K562 (cell line): Measurements from ENCODE around the gene ZDHHC8. TPM values are rescaled to one million over a fixed set of nuclear protein-coding genes. Genes with fewer than 3 reads are reported as not detected.

Experiments
- ARID2 ChIP-seq: fragments of 450-650 bp; IDR thresholded peaks from 2 replicates; pipeline ENCODE4 v1.6.1; 2017; ENCODE audit warnings: antibody characterized with exemption, mild to moderate bottlenecking
- ARNT ChIP-seq, 2 experiments: fragments of 450-650 bp; IDR thresholded peaks; 2 replicates each; pipeline ENCODE4 v1.6.1; 2016; ENCODE audit warnings: mild to moderate bottlenecking in 1 of 2
- E2F1 ChIP-seq: sonication (generic); formaldehyde crosslinking; IDR thresholded peaks from 2 replicates; pipeline ENCODE4 v1.8.1; 2023; ENCODE audit warnings: mild to moderate bottlenecking, missing genetic modification reagents, moderate library complexity
- EP400 ChIP-seq: fragments of 450-650 bp; IDR thresholded peaks from 2 replicates; pipeline ENCODE4 v1.6.1; 2017; ENCODE audit warnings: antibody characterized with exemption, mild to moderate bottlenecking, moderate library complexity
- GTF2A2 ChIP-seq: IDR thresholded peaks from 2 replicates; pipeline ENCODE4 v1.6.1; 2016; ENCODE audit warnings: mild to moderate bottlenecking, missing genetic modification characterization, missing compliant biosample characterization
- HLTF ChIP-seq: fragments of 450-650 bp; IDR thresholded peaks from 2 replicates; pipeline ENCODE4 v1.6.1; 2016
- ILK ChIP-seq: fragments of 450-650 bp; IDR thresholded peaks from 2 replicates; pipeline ENCODE4 v1.6.1; 2016; ENCODE audit warnings: missing genetic modification characterization, low read depth, mild to moderate bottlenecking, missing compliant biosample characterization, moderate library complexity, borderline replicate concordance
- MTA3 ChIP-seq: fragments of 450-650 bp; formaldehyde crosslinking; IDR thresholded peaks from 2 replicates; pipeline ENCODE4 v1.6.1; 2017; ENCODE audit warnings: mild to moderate bottlenecking, borderline replicate concordance
- NCOA1 ChIP-seq: fragments of 450-650 bp; IDR thresholded peaks from 2 replicates; pipeline ENCODE4 v1.6.1; 2016; ENCODE audit warnings: low read depth
- NFE2L1 ChIP-seq: fragments of 450-650 bp; IDR thresholded peaks from 2 replicates; pipeline ENCODE4 v1.6.1; 2016; ENCODE audit warnings: missing genetic modification characterization, low read depth, mild to moderate bottlenecking, missing compliant biosample characterization, moderate library complexity, borderline replicate concordance
- NKRF ChIP-seq: fragments of 450-650 bp; IDR thresholded peaks from 2 replicates; pipeline ENCODE4 v1.6.1; 2016; ENCODE audit warnings: borderline replicate concordance
- POU5F1 ChIP-seq: fragments of 150-350 bp; IDR thresholded peaks from 2 replicates; pipeline ENCODE4 v1.6.1; 2014; ENCODE audit warnings: borderline replicate concordance, low read length, low read depth, mild to moderate bottlenecking; ENCODE audit not compliant: partially characterized antibody
- TFAP4 ChIP-seq: sonication (generic); formaldehyde crosslinking; IDR thresholded peaks from 2 replicates; pipeline ENCODE4 v1.8.0; 2022; ENCODE audit warnings: missing genetic modification reagents, mild to moderate bottlenecking, moderate library complexity, borderline replicate concordance
- ZNF436 ChIP-seq: fragments of 250-450, 450-650 bp; sonication (Bioruptor Pico); formaldehyde crosslinking; IDR thresholded peaks from 2 replicates; pipeline ENCODE4 v1.7.0; 2020; ENCODE audit warnings: mild to moderate bottlenecking
- ZNF507 ChIP-seq: conservative IDR thresholded peaks from 2 replicates; pipeline ENCODE4 v1.6.1; 2017; ENCODE audit warnings: missing genetic modification characterization, missing compliant biosample characterization
- polyA plus RNA-seq, 8 experiments: library from polyadenylated mRNA; depleted of rRNA in 4 of 8; stranded (reverse) in 5 of 8; unstranded in 3 of 8; fragments of >200 nt; fragmentation: Nextera tagmentation in 2 of 8; fragmentation: Illumina TruSeq in 1 of 8; extraction: Ambion mirVana in 2 of 8; extraction: Trizol in 1 of 8; gene quantifications; 2 replicates each; pipeline versions ENCODE4 v1.2.1 to v1.2.3, GENCODE V29; 2011 to 2014; ENCODE audit warnings: inconsistent platforms in 1 of 8, missing spikeins in 1 of 8
- total RNA-seq, 7 experiments: library from RNA; depleted of rRNA in 6 of 7; stranded (reverse); fragments of >200 nt in 6 of 7; fragmentation: Illumina TruSeq in 2 of 7; extraction: Trizol in 2 of 7; gene quantifications; 2 replicates each; pipeline versions ENCODE4 v1.2.1 to v1.2.3, GENCODE V29; 2011 to 2021; ENCODE audit warnings: low replicate concordance in 1 of 7
- TF ChIP-seq, protein P1 (sequence below): fragments of 450-650 bp; IDR thresholded peaks from 2 replicates; pipeline ENCODE4 v1.6.1; 2017; ENCODE audit warnings: antibody characterized with exemption, mild to moderate bottlenecking
- TF ChIP-seq, protein P2 (sequence below): fragments of 450-650 bp; IDR thresholded peaks from one replicate; pipeline ENCODE4 v1.6.1; 2018; ENCODE audit warnings: mild to moderate bottlenecking, moderate library complexity; ENCODE audit not compliant: partially characterized antibody

Gene ZDHHC8
- total and polyA plus RNA-seq, 9 of the 15 experiments (the other 6 are each of a cell fraction or from before 2014, with no cell fraction given) = 0.04 to 109 (median 16.4) TPM

DNA sequence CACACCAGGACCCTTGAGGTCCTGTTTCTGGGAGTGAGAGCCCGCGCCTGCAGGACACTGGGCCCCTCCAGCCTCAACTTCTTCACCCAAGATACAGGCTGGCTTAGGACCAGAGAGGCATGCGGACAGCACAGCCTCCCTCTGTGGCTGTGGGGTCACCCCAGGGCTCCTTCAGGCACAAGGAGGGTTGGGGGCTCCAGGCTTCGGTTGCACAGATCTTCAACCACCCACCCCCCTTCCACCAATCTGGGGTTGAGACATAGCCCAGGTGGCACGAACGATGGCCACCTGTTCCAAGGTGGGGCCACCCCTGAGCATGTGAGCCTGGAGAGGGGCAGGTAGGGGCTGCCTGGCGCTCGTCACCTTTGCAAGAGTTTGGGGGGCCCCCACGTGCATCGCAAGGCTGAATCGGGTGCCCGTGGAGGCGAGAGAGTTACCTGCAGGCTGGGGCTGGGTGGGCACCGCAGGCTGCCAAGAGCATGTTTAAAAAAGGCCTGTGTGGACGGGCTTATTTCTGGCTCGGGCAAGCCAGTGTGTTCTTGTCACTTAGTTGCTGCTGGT is 1.2 kb downstream of the ZDHHC8 start (continued):
- no peak for TF ChIP-seq TFAP4 (CRISPR knock-in tag)
- no peak for TF ChIP-seq HLTF
- no peak for TF ChIP-seq EP400
- no peak for TF ChIP-seq POU5F1
- TF ChIP-seq NFE2L1 (tag) = no peak
- peak; percentile 86; the same call in 1 of the 2 replicates for TF ChIP-seq E2F1 (CRISPR knock-in tag)
- TF ChIP-seq NCOA1 = no peak
- TF ChIP-seq, protein P1, sequence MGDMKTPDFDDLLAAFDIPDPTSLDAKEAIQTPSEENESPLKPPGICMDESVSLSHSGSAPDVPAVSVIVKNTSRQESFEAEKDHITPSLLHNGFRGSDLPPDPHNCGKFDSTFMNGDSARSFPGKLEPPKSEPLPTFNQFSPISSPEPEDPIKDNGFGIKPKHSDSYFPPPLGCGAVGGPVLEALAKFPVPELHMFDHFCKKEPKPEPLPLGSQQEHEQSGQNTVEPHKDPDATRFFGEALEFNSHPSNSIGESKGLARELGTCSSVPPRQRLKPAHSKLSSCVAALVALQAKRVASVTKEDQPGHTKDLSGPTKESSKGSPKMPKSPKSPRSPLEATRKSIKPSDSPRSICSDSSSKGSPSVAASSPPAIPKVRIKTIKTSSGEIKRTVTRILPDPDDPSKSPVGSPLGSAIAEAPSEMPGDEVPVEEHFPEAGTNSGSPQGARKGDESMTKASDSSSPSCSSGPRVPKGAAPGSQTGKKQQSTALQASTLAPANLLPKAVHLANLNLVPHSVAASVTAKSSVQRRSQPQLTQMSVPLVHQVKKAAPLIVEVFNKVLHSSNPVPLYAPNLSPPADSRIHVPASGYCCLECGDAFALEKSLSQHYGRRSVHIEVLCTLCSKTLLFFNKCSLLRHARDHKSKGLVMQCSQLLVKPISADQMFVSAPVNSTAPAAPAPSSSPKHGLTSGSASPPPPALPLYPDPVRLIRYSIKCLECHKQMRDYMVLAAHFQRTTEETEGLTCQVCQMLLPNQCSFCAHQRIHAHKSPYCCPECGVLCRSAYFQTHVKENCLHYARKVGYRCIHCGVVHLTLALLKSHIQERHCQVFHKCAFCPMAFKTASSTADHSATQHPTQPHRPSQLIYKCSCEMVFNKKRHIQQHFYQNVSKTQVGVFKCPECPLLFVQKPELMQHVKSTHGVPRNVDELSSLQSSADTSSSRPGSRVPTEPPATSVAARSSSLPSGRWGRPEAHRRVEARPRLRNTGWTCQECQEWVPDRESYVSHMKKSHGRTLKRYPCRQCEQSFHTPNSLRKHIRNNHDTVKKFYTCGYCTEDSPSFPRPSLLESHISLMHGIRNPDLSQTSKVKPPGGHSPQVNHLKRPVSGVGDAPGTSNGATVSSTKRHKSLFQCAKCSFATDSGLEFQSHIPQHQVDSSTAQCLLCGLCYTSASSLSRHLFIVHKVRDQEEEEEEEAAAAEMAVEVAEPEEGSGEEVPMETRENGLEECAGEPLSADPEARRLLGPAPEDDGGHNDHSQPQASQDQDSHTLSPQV = no peak
- TF ChIP-seq ZNF436 = no peak
- TF ChIP-seq ILK (tag) = no peak
- peak; percentile 13; the same call in 1 of the 2 replicates for TF ChIP-seq MTA3
- TF ChIP-seq, protein P2, sequence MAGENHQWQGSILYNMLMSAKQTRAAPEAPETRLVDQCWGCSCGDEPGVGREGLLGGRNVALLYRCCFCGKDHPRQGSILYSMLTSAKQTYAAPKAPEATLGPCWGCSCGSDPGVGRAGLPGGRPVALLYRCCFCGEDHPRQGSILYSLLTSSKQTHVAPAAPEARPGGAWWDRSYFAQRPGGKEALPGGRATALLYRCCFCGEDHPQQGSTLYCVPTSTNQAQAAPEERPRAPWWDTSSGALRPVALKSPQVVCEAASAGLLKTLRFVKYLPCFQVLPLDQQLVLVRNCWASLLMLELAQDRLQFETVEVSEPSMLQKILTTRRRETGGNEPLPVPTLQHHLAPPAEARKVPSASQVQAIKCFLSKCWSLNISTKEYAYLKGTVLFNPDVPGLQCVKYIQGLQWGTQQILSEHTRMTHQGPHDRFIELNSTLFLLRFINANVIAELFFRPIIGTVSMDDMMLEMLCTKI = no peak
- TF ChIP-seq NKRF = 0 out of 2 replicates have a peak, but pooled peaks have one; percentile 7
- no peak for TF ChIP-seq ZNF507 (tag)
- no peak for TF ChIP-seq ARID2
- TF ChIP-seq ARNT (IDR thresholded peaks at IDR 0.05) = no peak
- TF ChIP-seq GTF2A2 (tag) = no peak
